ENCODE data around the gene PCDHGB6.

The PCDHGB6 gene

DNA sequence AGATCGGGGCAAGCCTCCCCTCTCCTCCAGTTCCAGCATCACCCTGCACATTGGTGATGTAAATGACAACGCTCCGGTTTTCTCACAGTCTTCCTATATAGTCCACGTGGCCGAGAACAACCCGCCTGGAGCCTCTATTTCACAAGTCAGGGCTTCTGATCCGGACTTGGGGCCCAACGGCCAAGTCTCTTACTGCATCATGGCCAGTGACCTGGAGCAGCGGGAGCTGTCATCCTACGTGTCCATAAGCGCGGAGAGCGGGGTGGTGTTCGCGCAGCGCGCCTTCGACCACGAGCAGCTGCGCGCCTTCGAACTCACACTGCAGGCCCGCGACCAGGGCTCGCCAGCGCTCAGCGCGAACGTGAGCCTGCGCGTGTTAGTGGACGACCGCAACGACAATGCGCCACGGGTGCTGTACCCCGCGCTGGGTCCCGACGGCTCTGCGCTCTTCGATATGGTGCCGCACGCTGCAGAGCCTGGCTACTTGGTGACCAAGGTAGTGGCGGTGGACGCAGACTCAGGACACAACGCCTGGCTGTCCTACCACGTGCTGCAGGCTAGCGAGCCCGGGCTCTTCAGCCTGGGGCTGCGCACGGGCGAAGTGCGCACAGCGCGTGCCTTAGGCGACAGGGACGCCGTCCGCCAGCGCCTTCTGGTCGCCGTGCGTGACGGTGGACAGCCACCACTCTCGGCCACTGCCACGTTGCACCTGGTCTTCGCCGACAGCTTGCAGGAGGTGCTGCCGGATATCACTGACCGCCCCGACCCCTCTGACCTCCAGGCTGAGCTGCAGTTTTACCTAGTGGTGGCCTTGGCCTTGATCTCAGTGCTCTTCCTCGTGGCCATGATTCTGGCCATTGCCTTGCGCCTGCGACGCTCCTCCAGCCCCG, 18.4 kb upstream of the PCDHGB6 start:
- Histone ChIP-seq H2AFZ (ENCODE audit: low read length) (no peak overlapping the region), H3K36me3 (replicated peaks in 1 of 2; ENCODE audit: control insufficient read depth in 2 of 2, insufficient read depth in 2 of 2, low read length in 2 of 2) (peaks cover 14 to 26% of the 10 kb centered on the region in 2 donors), H3K4ac (ENCODE audit: low read length) (no peak overlapping the region), H3K27me3 (ENCODE audit: control insufficient read depth in 3 of 3, insufficient read depth in 3 of 3, low read depth in 1 of 3, low read length in 3 of 3) (no peaks in the 10 kb centered on the region), H4K91ac (ENCODE audit: low read depth, low read length, poor library complexity) (no peak overlapping the region), H2BK15ac (ENCODE audit: low read length) (no peak overlapping the region), H3K4me1 (ENCODE audit: control insufficient read depth in 2 of 2, insufficient read depth in 1 of 2, low read depth in 1 of 2, low read length in 2 of 2) (no peaks in the 10 kb centered on the region), H3K4me2 (ENCODE audit: insufficient read depth, low read length, poor library complexity, severe bottlenecking) (no peak overlapping the region), H2BK5ac (ENCODE audit: low read length) (no peak overlapping the region), H3K14ac (ENCODE audit: low read length) (no peak overlapping the region), H3K9ac (ENCODE audit: low read depth, low read length, poor library complexity) (peak overlapping the region; percentile 51), H2AK5ac (ENCODE audit: low read depth, low read length) (no peak overlapping the region), H3K23ac (ENCODE audit: low read depth, low read length, poor library complexity) (peak overlapping the region; percentile 16), H2BK120ac (ENCODE audit: low read depth, low read length) (no peak overlapping the region), H3K9me3 (replicated peaks in 1 of 2; ENCODE audit: control insufficient read depth in 2 of 2, insufficient read depth in 1 of 2, low read depth in 1 of 2, low read length in 2 of 2) (peaks cover 40 to 70% of the 10 kb centered on the region in 2 donors), H2BK12ac (ENCODE audit: low read length) (no peak overlapping the region), H4K8ac (ENCODE audit: low read depth, low read length) (no peak overlapping the region), H3K27ac (replicated peaks; ENCODE audit: low read length) (no peak overlapping the region), H3K79me1 (ENCODE audit: low read depth, low read length) (peaks cover 4% of the 10 kb centered on the region), H3K4me3 (ENCODE audit: low read length in 2 of 2) (peak overlapping the region in 1 of 2 donors; percentile 24), H3K18ac (ENCODE audit: low read length) (peak overlapping the region; percentile 30)
- DNase-seq (ENCODE audit: low spot score): no peak
- no CpG with 5 or more reads among the region's 77 CpGs for WGBS, 2 donors (ENCODE audit: extremely low coverage in 2 of 2, insufficient read length in 2 of 2, insufficient replicate concordance in 1 of 2)

DNA sequence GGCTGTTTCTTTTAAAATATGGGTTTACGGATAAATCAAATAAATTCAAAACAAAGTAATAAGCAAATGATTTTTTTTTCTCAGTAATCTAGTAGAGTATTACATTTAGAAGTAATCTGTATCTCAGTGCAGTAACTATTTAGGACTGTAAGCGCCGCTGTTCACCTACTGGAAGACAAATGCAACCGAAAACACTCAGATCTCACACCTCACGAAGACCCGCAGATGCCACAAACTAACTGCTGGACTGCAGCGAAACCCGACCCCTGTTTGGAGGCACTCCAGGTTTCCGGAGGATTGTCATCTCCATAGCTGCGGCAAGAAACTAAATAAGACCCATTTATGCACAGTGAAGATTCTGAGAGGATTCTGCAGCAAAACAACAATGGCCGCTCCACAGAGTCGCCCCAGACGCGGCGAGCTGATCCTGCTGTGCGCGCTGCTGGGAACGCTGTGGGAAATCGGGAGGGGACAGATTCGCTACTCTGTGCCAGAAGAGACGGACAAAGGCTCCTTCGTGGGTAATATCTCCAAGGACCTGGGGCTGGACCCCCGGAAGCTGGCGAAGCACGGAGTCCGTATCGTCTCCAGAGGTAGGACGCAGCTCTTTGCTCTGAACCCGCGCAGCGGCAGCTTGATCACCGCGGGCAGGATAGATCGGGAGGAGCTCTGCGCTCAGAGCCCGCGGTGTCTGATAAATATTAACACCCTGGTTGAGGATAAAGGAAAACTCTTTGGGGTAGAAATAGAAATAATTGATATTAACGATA, 15.2 kb upstream of the PCDHGB6 start, which contains the start of gene PCDHGA8:
TSS of gene PCDHGA8 (plus strand) at position 205 of the 770 bp plus-strand sequence. CDS start at position 386, 181 bp downstream.
- no peak within 1 kb of the TSS for H3K4me3 ChIP-seq (ENCODE audit: low read length in 2 of 2)
- H2AK5ac ChIP-seq (ENCODE audit: low read depth, low read length): no peak within 1 kb of the TSS
- H3K4me2 ChIP-seq (ENCODE audit: insufficient read depth, low read length, poor library complexity, severe bottlenecking): no peak within 1 kb of the TSS
- H3K27me3 ChIP-seq (ENCODE audit: control insufficient read depth in 3 of 3, insufficient read depth in 3 of 3, low read depth in 1 of 3, low read length in 3 of 3): no peaks in the 10 kb centered on the region
- no peak within 1 kb of the TSS for H3K9ac ChIP-seq (ENCODE audit: low read depth, low read length, poor library complexity)
- no peak within 1 kb of the TSS for H3K14ac ChIP-seq (ENCODE audit: low read length)
- no peak within 1 kb of the TSS for H3K4ac ChIP-seq (ENCODE audit: low read length)
- no peak within 1 kb of the TSS for H2BK12ac ChIP-seq (ENCODE audit: low read length)
- H3K27ac ChIP-seq (replicated peaks; ENCODE audit: low read length): no peak within 1 kb of the TSS
- no peaks in the 10 kb centered on the region for H3K4me1 ChIP-seq (ENCODE audit: control insufficient read depth in 2 of 2, insufficient read depth in 1 of 2, low read depth in 1 of 2, low read length in 2 of 2)
- H4K8ac ChIP-seq (ENCODE audit: low read depth, low read length): no peak within 1 kb of the TSS
- H3K9me3 ChIP-seq (replicated peaks in 1 of 2; ENCODE audit: control insufficient read depth in 2 of 2, insufficient read depth in 1 of 2, low read depth in 1 of 2, low read length in 2 of 2): peaks cover 40 to 85% of the 10 kb centered on the region in 2 donors
- no peak within 1 kb of the TSS for H2BK120ac ChIP-seq (ENCODE audit: low read depth, low read length)
- no peak within 1 kb of the TSS for H3K18ac ChIP-seq (ENCODE audit: low read length)
- H3K36me3 ChIP-seq (replicated peaks in 1 of 2; ENCODE audit: control insufficient read depth in 2 of 2, insufficient read depth in 2 of 2, low read length in 2 of 2): peaks cover 14 to 26% of the 10 kb centered on the region in 2 donors
- DNase-seq (ENCODE audit: low spot score): no peak
- H3K79me1 ChIP-seq (ENCODE audit: low read depth, low read length): peaks cover 6% of the 10 kb centered on the region
- WGBS, 2 donors (ENCODE audit: extremely low coverage in 2 of 2, insufficient read length in 2 of 2, insufficient replicate concordance in 1 of 2): no CpG with 5 or more reads among the region's 38 CpGs
- no peak within 1 kb of the TSS for H4K91ac ChIP-seq (ENCODE audit: low read depth, low read length, poor library complexity)
- H3K23ac ChIP-seq (ENCODE audit: low read depth, low read length, poor library complexity): no peak within 1 kb of the TSS
- H2BK5ac ChIP-seq (ENCODE audit: low read length): no peak within 1 kb of the TSS
- no peak within 1 kb of the TSS for H2BK15ac ChIP-seq (ENCODE audit: low read length)
- H2AFZ ChIP-seq (ENCODE audit: low read length): no peak within 1 kb of the TSS

DNA sequence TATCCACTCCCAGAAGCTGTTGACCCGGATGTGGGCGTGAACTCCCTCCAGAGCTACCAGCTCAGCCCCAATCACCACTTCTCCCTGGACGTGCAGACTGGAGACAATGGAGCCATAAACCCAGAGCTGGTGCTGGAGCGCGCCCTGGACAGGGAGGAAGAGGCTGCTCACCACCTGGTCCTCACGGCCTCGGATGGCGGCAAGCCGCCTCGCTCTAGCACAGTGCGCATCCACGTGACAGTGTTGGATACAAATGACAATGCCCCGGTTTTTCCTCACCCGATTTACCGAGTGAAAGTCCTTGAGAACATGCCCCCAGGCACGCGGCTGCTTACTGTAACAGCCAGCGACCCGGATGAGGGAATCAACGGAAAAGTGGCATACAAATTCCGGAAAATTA, 14.6 kb upstream of the PCDHGB6 start:
- no peaks in the 10 kb centered on the region for H3K4me1 ChIP-seq (ENCODE audit: control insufficient read depth in 2 of 2, insufficient read depth in 1 of 2, low read depth in 1 of 2, low read length in 2 of 2)
- no peak overlapping the region for H3K4me3 ChIP-seq (ENCODE audit: low read length in 2 of 2)
- H4K8ac ChIP-seq (ENCODE audit: low read depth, low read length): no peak overlapping the region
- H3K27ac ChIP-seq (replicated peaks; ENCODE audit: low read length): no peak overlapping the region
- H2AK5ac ChIP-seq (ENCODE audit: low read depth, low read length): no peak overlapping the region
- H3K9ac ChIP-seq (ENCODE audit: low read depth, low read length, poor library complexity): no peak overlapping the region
- no peak for DNase-seq (ENCODE audit: low spot score)
- no peak overlapping the region for H3K14ac ChIP-seq (ENCODE audit: low read length)
- no CpG with 5 or more reads among the region's 21 CpGs for WGBS, 2 donors (ENCODE audit: extremely low coverage in 2 of 2, insufficient read length in 2 of 2, insufficient replicate concordance in 1 of 2)
- no peak overlapping the region for H2BK12ac ChIP-seq (ENCODE audit: low read length)
- no peak overlapping the region for H4K91ac ChIP-seq (ENCODE audit: low read depth, low read length, poor library complexity)
- no peak overlapping the region for H2BK5ac ChIP-seq (ENCODE audit: low read length)
- H2BK120ac ChIP-seq (ENCODE audit: low read depth, low read length): no peak overlapping the region
- no peak overlapping the region for H3K4ac ChIP-seq (ENCODE audit: low read length)
- no peak overlapping the region for H3K23ac ChIP-seq (ENCODE audit: low read depth, low read length, poor library complexity)
- H3K9me3 ChIP-seq (replicated peaks in 1 of 2; ENCODE audit: control insufficient read depth in 2 of 2, insufficient read depth in 1 of 2, low read depth in 1 of 2, low read length in 2 of 2): peaks cover 39 to 83% of the 10 kb centered on the region in 2 donors
- H3K27me3 ChIP-seq (ENCODE audit: control insufficient read depth in 3 of 3, insufficient read depth in 3 of 3, low read depth in 1 of 3, low read length in 3 of 3): no peaks in the 10 kb centered on the region
- H3K18ac ChIP-seq (ENCODE audit: low read length): no peak overlapping the region
- H3K4me2 ChIP-seq (ENCODE audit: insufficient read depth, low read length, poor library complexity, severe bottlenecking): no peak overlapping the region
- no peak overlapping the region for H2BK15ac ChIP-seq (ENCODE audit: low read length)
- H3K36me3 ChIP-seq (replicated peaks in 1 of 2; ENCODE audit: control insufficient read depth in 2 of 2, insufficient read depth in 2 of 2, low read length in 2 of 2): peaks cover 14 to 26% of the 10 kb centered on the region in 2 donors
- no peak overlapping the region for H2AFZ ChIP-seq (ENCODE audit: low read length)
- H3K79me1 ChIP-seq (ENCODE audit: low read depth, low read length): peaks cover 6% of the 10 kb centered on the region
